HCT116 (cell line): ENCODE results near the gene AUP1. TPM values are rescaled to one million over a fixed set of nuclear protein-coding genes. Genes with fewer than 3 reads are reported as not detected.

Experiments used
- ATAC-seq: fragments of 200-7000 bp; cut with Tn5 transposase; 2 replicates; pipeline ENCODE4 v1.9.1; 2020; ENCODE audit warnings: mild to moderate bottlenecking, moderate library complexity
- BruUV-seq: library from RNA; stranded (reverse); fragments of 400-500 nt; replicated peaks from 2 replicates; lab custom pipeline; 2021; lab: Mats Ljungman, UMichigan
- CTCF ChIA-PET: fragments of 300-600 bp; sonication (Branson Sonifier 250); formaldehyde crosslinking; loops from one replicate; lab custom pipeline; 2021; ENCODE audit warnings: antibody characterized with exemption; lab: Charles Lee
- POLR2A ChIA-PET: fragments of 300-600, 350-600 bp; sonication (Branson Sonifier 250); formaldehyde crosslinking; loops from one replicate; lab custom pipeline; 2021; ENCODE audit warnings: antibody characterized with exemption; lab: Charles Lee
- RAD21 ChIA-PET, 2 experiments: fragments of 300-600 bp; sonication (Branson Sonifier 250); formaldehyde crosslinking; loops; one replicate each; lab custom pipeline; 2023; ENCODE audit warnings: low total read pairs in 2 of 2; ENCODE audit not compliant: uncharacterized antibody in 2 of 2, unreplicated experiment in 2 of 2, low non-redundant PET in 1 of 2; lab: Charles Lee
- DNase-seq: peaks from one replicate; pipeline ENCODE4 v3.0.0-alpha.2; 2010; ENCODE audit warnings: low read depth, low spot score
- H2AFZ ChIP-seq: fragments of 200-600 bp; shearing (Covaris generic), sonication (generic); 2 replicates; pipeline ENCODE4 v1.6.1; 2017; ENCODE audit warnings: low read depth, mixed run types, mixed read lengths, antibody characterized with exemption, low read length; ENCODE audit not compliant: poor library complexity, severe bottlenecking
- H3K27ac ChIP-seq: 2 replicates; pipeline ENCODE4 v1.5.1; 2012; ENCODE audit warnings: low read depth, low read length
- H3K27me3 ChIP-seq: fragments of 200-600 bp; sonication (generic); 2 replicates; pipeline ENCODE4 v1.6.1; 2016; ENCODE audit warnings: mixed run types, low read length, mixed read lengths; ENCODE audit not compliant: insufficient read depth
- H3K36me3 ChIP-seq, 2 experiments: fragments of 200-500 bp in 1 of 2; fragments of 200-600 bp in 1 of 2; sonication (Bioruptor generic) in 1 of 2; sonication (generic) in 1 of 2; 2 replicates each; pipeline versions ENCODE4 v1.5.1 to v1.6.1; 2014 to 2016; ENCODE audit warnings: low read length in 2 of 2, inconsistent platforms in 1 of 2, mixed read lengths in 1 of 2, mixed run types in 1 of 2; ENCODE audit not compliant: insufficient read depth in 2 of 2, control insufficient read depth in 1 of 2
- H3K4me1 ChIP-seq, 2 experiments: fragments of 200-600 bp in 1 of 2; sonication (generic) in 1 of 2; 2 replicates each; pipeline versions ENCODE4 v1.5.1 to v1.6.1; 2012 to 2017; ENCODE audit warnings: low read length in 2 of 2, inconsistent platforms in 1 of 2, mild to moderate bottlenecking in 1 of 2, mixed read lengths in 1 of 2, mixed run types in 1 of 2, moderate library complexity in 1 of 2; ENCODE audit not compliant: insufficient read depth in 2 of 2, control insufficient read depth in 1 of 2
- H3K4me2 ChIP-seq: fragments of 200-600 bp; sonication (generic); 2 replicates; pipeline ENCODE4 v1.6.1; 2017; ENCODE audit warnings: mixed run types, low read length, mixed read lengths
- H3K4me3 ChIP-seq, 2 experiments: fragments of 200-600 bp in 1 of 2; sonication (generic) in 1 of 2; replicated peaks in 1 of 2; 2 replicates each; pipeline ENCODE4 v1.5.1; 2011 to 2016; ENCODE audit warnings: low read length in 2 of 2, control low read depth in 1 of 2, low read depth in 1 of 2, mild to moderate bottlenecking in 1 of 2, mixed read lengths in 1 of 2, mixed run types in 1 of 2
- H3K79me2 ChIP-seq: fragments of 200-600 bp; sonication (generic); 2 replicates; pipeline ENCODE4 v1.6.1; 2017; ENCODE audit warnings: mild to moderate bottlenecking, mixed run types, low read length, moderate library complexity, mixed read lengths; ENCODE audit not compliant: insufficient read depth
- H3K9ac ChIP-seq: fragments of 200-600 bp; sonication (generic); 2 replicates; pipeline ENCODE4 v1.6.1; 2016; ENCODE audit warnings: low read length, mixed read lengths
- H3K9me2 ChIP-seq: fragments of 200-600 bp; sonication (generic), shearing (Covaris generic); 2 replicates; pipeline ENCODE4 v1.6.1; 2017; ENCODE audit warnings: mixed run types, mild to moderate bottlenecking, moderate library complexity; ENCODE audit not compliant: insufficient read depth
- H3K9me3 ChIP-seq, 2 experiments: fragments of 200-500 bp in 1 of 2; fragments of 200-600 bp in 1 of 2; sonication (Bioruptor generic) in 1 of 2; sonication (generic) in 1 of 2; 2 replicates each; pipeline ENCODE4 v1.6.1; 2014 to 2017; ENCODE audit warnings: low read length in 2 of 2, mixed read lengths in 2 of 2, inconsistent platforms in 1 of 2, low read depth in 1 of 2, mild to moderate bottlenecking in 1 of 2, mixed run types in 1 of 2, moderate library complexity in 1 of 2; ENCODE audit not compliant: control insufficient read depth in 1 of 2, insufficient read depth in 1 of 2
- H4K20me1 ChIP-seq: fragments of 200-600 bp; sonication (generic), shearing (Covaris generic); 2 replicates; pipeline ENCODE4 v1.6.1; 2017; ENCODE audit warnings: mixed run types, mild to moderate bottlenecking, moderate library complexity; ENCODE audit not compliant: insufficient read depth
- EGR1 ChIP-seq: IDR thresholded peaks from 2 replicates; pipeline ENCODE4 v1.6.1; 2012; ENCODE audit warnings: low read depth
- JUND ChIP-seq: IDR thresholded peaks from 2 replicates; pipeline ENCODE4 v1.6.1; 2012
- POLR2AphosphoS5 ChIP-seq: IDR thresholded peaks from 2 replicates; pipeline ENCODE4 v1.6.1; 2011; ENCODE audit warnings: mild to moderate bottlenecking, low read depth, low read length, moderate library complexity
- RAD21 ChIP-seq: IDR thresholded peaks from 2 replicates; pipeline ENCODE4 v1.6.1; 2012; ENCODE audit warnings: low read depth, mild to moderate bottlenecking
- REST ChIP-seq: IDR thresholded peaks from 2 replicates; pipeline ENCODE4 v1.6.1; 2012; ENCODE audit warnings: low read depth
- SIN3A ChIP-seq: IDR thresholded peaks from 2 replicates; pipeline ENCODE4 v1.6.1; 2012; ENCODE audit warnings: low read depth
- ZFX ChIP-seq: fragments of 450-650 bp; IDR thresholded peaks from 2 replicates; pipeline ENCODE4 v1.6.1; 2017
- ZNF274 ChIP-seq: fragments of 200-500 bp; sonication (Bioruptor generic); IDR thresholded peaks from 2 replicates; pipeline ENCODE4 v1.6.1; 2014; ENCODE audit warnings: mild to moderate bottlenecking, low read depth, low read length, inconsistent platforms
- intact Hi-C: fragments of 100-400 bp; cut with micrococcal nuclease; formaldehyde crosslinking; loops from 2 replicates; pipeline ENCODE4 v1.10.0; 2022
- total RNA-seq: library from RNA; stranded (reverse); gene quantifications from one replicate; pipeline ENCODE4 v1.2.1, GENCODE V29; 2021; ENCODE audit not compliant: unreplicated experiment

The AUP1 gene
- total RNA-seq, 1 experiment from 2014 or later = 116 TPM

DNA sequence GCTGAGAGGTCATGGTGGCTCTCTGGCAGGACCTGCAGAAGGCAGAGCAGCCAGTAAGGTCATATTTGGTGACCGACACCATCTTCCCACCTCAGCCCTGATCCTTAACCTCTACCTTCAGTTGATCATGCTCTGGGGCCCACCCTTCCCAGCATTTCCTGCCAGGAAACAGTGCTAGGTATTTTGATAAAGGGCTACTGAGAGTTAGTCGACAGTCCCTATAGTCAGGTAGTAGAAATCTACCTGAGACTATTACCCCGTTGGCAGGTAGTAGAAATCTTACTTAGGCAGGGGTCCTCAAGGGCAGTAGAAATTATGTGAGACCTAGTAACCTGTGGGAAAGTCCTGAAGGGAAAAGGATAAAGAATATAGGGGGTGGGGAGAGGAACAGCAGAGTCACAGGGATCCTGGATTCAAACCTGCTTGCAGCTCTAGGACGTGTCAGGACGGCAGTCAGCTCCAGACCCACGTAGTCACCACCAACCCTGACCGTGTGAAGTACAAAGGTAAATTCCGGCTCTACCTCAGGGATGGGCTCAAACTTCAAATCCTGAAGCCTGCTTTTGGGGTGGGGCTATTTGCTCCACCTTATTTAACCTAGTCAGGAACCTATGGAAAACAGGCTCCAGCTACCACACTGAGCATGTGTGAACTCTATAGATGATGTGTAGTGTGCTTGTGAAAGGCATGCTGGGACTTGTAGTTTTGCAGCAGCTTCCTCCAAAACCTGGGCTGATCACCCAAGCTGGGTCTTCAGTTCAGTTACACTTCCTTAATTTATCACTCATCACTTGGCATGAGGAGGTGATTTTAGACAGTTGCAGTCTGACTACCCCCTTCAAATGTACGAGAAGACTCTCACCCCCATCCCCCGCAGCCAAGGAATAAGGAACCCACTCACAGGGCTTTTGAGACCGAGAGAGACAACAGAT is 3.5 kb downstream of the AUP1 start, which contains the start of gene DQX1:
TSS of gene DQX1 (minus strand) at position 515 of the 932 bp plus-strand sequence. CDS start at position 13, 502 bp downstream.
- Histone ChIP-seq H3K9me3 (no peaks in the 10 kb centered on the region), H3K27ac (no peak within 1 kb of the TSS), H4K20me1 (no peaks in the 10 kb centered on the region), H3K4me2 (no peak within 1 kb of the TSS), H3K4me1 (peaks cover 12 to 25% of the 10 kb centered on the region in 2 experiments), H3K79me2 (peaks cover 42% of the 10 kb centered on the region), H3K27me3 (no peaks in the 10 kb centered on the region), H3K36me3 (peaks cover 18 to 27% of the 10 kb centered on the region in 2 experiments), H2AFZ (no peak within 1 kb of the TSS), H3K9me2 (no peaks in the 10 kb centered on the region), H3K9ac (no peak within 1 kb of the TSS), H3K4me3 (no peak within 1 kb of the TSS)
- ChIA-PET CTCF (interaction anchor here (0.6 kb wide), 1 partner anchor 55 kb away, joined by 4 read pairs; no protein-coding TSS in a partner anchor), POLR2A (interaction anchor here (1.0 kb wide), 1 partner anchor 19 kb away, joined by 3 read pairs; the partner anchor contains the start of gene PCGF1), RAD21 (no interaction called here)
- TF ChIP-seq REST (no peak), RAD21 (no peak), EGR1 (no peak), ZNF274 (no peak), POLR2AphosphoS5 (peak; percentile 46), SIN3A (no peak), JUND (no peak), ZFX (no peak)
- ATAC-seq (no peak), DNase-seq (no peak)
- BruUV-seq = no TSS peak
- intact Hi-C loops = no loop called here
